Measurements from ENCODE around the gene COL8A1.
A peak's percentile ranks its signal among the peaks of the same experiment; 100 is the strongest.

Gene COL8A1

DNA sequence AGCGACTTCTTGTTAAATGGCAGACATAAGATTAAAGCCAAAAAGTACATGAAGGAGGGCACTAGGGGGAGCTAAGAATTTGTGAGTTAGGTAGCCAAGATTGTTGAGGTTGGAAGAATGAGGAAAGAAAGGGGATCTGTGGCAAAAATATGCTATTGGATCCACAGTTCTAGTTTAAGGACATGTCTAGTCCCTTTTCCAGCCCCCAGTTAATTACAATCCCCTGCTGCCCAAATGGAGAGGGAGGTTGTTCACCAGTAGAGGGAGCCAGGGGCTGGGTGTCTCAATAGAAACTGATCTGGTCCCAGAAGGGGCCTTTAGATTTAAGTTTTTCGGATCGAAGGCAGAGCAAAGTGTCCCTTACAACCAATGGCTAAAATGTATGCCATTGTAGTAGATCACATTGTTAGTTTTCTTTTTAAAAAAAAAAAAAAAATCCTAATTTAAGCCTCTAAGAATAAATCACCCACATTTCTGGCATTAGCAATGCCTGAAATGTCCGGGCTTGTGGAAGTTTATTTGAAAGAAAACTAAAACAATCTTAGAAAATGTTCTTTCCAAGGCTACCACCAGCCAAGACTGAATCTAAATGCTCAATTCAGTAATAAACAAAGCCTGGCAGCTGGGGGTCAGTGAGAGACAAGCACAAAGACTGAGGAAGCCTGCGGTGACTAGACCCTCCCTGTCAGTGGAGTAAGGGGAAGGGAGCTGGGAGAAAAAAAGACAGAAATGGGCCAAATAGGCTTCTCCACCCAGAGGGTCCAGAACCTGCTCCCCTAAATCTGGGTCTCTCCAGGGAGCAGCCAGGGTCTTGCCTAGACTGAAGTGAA is 7.1 kb downstream of the COL8A1 start:
- peak; percentile 89 for DNase-seq (ENCODE audit: low read depth)
- TF ChIP-seq, protein P1, sequence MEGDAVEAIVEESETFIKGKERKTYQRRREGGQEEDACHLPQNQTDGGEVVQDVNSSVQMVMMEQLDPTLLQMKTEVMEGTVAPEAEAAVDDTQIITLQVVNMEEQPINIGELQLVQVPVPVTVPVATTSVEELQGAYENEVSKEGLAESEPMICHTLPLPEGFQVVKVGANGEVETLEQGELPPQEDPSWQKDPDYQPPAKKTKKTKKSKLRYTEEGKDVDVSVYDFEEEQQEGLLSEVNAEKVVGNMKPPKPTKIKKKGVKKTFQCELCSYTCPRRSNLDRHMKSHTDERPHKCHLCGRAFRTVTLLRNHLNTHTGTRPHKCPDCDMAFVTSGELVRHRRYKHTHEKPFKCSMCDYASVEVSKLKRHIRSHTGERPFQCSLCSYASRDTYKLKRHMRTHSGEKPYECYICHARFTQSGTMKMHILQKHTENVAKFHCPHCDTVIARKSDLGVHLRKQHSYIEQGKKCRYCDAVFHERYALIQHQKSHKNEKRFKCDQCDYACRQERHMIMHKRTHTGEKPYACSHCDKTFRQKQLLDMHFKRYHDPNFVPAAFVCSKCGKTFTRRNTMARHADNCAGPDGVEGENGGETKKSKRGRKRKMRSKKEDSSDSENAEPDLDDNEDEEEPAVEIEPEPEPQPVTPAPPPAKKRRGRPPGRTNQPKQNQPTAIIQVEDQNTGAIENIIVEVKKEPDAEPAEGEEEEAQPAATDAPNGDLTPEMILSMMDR (conservative IDR thresholded peaks at IDR 0.05; ENCODE audit: low read depth, low read length), result peak; percentile 84
- no peak overlapping the region for H3K4me3 ChIP-seq (ENCODE audit: low read depth, low read length)

DNA sequence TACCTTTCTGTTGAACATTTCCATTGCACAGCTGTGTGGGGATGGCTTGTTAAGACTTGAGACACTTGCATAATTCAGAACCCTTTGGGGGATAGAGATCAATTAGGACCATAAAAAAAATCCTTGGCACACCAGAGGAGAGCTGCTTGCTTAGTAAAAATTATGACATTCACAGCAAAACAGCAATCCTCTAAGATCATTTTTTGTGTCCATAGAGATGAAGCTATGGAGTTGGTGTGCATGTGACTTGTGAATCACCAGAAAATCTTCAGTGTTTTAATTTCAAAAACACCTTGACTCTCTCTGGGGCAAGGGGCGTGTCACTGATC is 7.7 kb downstream of the COL8A1 start:
- H3K4me3 ChIP-seq (ENCODE audit: low read depth, low read length), result no peak overlapping the region
- no peak for DNase-seq (ENCODE audit: low read depth)
- TF ChIP-seq, protein P1 (conservative IDR thresholded peaks at IDR 0.05; ENCODE audit: low read depth, low read length), result no peak

DNA sequence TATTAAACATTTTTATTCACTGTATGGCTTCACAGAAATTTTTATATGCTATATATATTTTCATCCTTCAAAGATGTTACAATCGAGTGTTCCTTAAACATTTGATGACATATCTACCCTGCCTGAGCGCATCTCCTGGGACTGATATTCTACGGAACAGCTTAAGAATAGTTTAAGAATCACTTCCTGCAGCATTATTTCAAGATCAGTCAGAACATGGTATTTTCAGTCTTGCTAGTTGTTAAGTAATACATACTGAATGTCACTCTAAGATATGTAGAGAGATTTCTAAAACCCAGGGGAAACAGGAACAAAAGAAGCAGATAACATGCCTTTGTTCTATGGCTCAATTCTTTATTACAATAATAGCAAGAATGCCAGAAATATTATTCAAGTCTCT is 8.7 kb downstream of the COL8A1 start:
- no peak overlapping the region for H3K4me3 ChIP-seq (ENCODE audit: low read depth, low read length)
- TF ChIP-seq, protein P1 (conservative IDR thresholded peaks at IDR 0.05; ENCODE audit: low read depth, low read length), result no peak
- DNase-seq (ENCODE audit: low read depth), result peak; percentile 78

DNA sequence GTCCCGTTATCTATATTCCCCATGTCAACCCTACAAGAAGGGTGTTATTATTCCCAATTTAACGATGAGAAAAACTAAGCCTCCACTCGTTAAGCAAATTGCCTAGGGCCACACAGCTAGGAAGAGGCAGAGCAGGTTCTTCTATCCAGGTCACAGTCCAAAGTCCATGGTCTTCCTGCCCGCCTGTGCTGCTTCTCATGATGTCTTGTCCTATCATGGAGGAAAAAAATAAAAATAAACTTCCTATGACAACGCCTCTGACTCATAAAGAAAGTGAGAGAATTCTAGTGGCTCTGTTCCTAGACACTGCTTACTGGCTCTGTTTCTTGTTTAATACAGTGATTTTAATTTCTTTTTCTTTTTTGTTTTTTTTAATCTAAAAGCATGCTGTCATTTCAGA is 9.7 kb downstream of the COL8A1 start:
- peak; percentile 75 for DNase-seq (ENCODE audit: low read depth)
- TF ChIP-seq, protein P1 (conservative IDR thresholded peaks at IDR 0.05; ENCODE audit: low read depth, low read length), result no peak
- no peak overlapping the region for H3K4me3 ChIP-seq (ENCODE audit: low read depth, low read length)

DNA sequence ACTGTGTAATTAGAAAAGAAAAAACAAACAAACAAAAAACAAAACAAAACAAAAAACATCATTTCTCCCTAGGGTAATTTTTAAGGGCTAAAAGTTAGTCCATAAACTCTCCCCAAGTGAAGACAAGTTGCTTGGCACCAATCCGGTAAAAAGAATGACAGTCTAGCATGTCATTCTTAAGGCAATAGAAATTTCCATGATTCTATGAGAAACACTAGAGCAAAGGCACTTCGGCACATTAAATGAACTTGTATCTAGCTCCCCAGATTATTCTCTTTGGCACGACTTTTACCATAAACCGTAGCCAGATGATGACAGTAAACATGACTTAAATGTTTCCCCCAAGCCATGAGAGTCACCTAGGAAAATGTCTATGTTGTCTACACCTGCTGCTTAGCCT is 10.1 kb downstream of the COL8A1 start:
- TF ChIP-seq, protein P1 (conservative IDR thresholded peaks at IDR 0.05; ENCODE audit: low read depth, low read length), result no peak
- no peak overlapping the region for H3K4me3 ChIP-seq (ENCODE audit: low read depth, low read length)
- no peak for DNase-seq (ENCODE audit: low read depth)

DNA sequence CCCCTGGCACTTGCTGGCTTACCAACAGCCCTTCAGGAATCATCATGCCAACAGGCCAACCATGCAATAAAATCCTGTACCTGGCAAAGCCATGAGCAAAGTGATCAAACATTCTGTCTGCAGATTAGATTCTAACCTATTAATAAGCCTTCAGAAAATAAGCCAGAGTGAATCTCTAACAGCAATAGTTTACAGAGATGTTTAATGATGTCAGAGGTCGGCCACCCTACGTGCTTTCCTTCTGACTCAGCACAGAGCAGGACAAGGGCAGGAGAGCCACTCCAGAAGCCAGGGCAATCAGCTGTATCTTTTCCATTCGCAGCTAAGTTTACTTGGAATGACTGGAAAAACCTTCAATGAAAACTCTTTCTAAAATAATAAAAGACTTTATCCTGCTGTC is 13.1 kb downstream of the COL8A1 start:
- TF ChIP-seq, protein P1 (conservative IDR thresholded peaks at IDR 0.05; ENCODE audit: low read depth, low read length), result no peak

DNA sequence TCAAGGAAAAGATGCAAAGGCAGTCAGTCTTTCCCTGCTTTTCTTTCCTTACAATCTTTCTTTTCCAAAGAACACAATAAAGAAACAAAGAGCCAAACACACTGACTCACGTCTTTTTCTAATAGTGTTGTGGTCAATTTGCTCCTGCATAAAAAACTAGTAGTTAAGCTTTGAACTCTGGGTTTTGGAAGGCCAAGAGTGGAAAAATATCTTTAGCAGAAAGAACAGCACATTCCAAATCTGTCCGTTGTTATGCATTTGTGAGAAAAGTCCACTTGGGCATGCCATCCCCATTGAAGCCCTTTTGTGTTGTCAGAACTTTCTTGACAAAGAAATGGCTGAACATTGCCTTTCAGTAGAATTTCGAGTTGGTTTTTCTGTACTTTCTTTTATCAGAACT is 18.2 kb downstream of the COL8A1 start:
- TF ChIP-seq, protein P1 (conservative IDR thresholded peaks at IDR 0.05; ENCODE audit: low read depth, low read length), result no peak
- H3K4me3 ChIP-seq (ENCODE audit: low read depth, low read length), result no peak overlapping the region
- DNase-seq (ENCODE audit: low read depth), result no peak

More for the DNA sequence above, 13.1 kb downstream of the COL8A1 start:
- no peak overlapping the region for H3K4me3 ChIP-seq (ENCODE audit: low read depth, low read length)
- peak; percentile 82 for DNase-seq (ENCODE audit: low read depth)

Measured in choroid plexus epithelial cell (primary cell).